HG03442 (cell line): Measurements from ENCODE around the gene PBX3.
A peak's percentile ranks its signal among the peaks of the same experiment; 100 is the strongest.

Source experiments
- ATAC-seq: cut with Tn5 transposase; IDR thresholded peaks from one replicate; pipeline ENCODE4 v1.9.1; 2021; ENCODE audit warnings: mild to moderate bottlenecking, moderate library complexity; ENCODE audit not compliant: unreplicated experiment

The PBX3 gene

DNA sequence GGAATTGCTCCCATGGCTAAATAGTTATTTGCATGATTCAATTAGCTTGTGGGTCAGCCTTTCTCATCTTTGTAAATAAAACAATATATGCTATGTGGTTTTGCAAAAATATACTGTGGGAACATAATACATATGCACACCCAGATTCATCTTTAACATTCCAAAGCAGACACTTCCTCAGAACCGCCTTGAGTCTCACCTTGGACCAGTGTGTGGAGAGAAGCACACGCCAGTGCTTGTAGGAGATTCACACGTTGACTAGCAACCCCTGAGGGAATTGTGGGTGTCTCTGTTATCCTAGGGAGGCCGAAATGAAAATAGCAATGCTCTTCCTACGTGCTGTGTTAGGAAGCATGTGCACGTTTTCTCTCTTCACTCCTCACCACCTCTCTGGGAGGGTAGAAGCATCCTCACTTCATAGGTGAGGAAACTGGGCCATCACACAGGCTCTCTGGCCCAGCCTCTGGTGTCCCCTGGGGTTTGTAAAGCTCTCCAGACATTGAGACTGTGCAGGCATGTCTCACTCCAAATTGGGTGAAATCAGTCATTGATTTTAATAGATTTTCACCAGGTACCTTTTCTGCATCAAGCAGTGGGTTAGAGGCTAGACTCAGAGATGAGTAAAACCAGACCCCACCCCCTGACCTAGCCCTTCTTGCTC, 221.7 kb downstream of the PBX3 start:
- peak; percentile 44 for ATAC-seq

DNA sequence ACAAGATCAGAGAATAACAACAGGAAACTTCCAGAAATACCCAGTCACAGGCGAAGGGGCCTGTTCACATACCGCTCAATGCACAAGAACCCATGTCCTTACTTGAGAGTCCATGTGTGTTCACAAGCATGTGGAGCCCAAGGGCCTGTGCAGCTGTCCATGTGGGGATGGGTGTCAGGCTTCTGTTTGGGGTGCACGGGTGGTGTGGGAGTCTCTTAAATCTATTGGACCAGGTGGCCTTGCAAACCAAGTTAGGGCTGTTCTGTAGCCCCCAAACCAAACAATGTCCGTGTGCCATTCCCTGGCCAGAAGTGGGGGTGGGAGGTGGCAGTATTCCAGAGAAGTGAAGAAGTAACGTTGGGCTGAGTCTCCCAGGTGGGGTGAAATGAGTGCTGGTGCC, 222.3 kb downstream of the PBX3 start:
- no peak for ATAC-seq

DNA sequence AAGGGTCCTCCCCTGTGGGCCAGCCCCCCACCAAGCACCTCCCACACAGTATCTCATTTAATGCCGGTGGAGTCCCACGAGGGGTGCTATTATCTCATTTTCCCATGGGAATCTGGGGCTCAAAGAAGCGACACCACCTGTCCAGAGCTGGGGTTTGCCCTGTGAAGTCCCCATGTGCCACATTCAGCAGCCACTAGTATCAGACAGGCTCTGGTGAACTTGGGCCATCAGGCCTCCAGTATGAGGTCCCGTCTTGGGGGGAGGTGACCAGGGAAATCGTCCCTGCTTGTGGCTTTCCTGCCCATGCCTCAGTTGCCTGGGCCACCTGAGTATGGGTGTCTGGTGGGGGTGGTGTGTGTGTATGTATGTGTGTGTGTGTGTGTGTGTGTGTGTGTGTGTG, 222.7 kb downstream of the PBX3 start:
- ATAC-seq, result no peak

DNA sequence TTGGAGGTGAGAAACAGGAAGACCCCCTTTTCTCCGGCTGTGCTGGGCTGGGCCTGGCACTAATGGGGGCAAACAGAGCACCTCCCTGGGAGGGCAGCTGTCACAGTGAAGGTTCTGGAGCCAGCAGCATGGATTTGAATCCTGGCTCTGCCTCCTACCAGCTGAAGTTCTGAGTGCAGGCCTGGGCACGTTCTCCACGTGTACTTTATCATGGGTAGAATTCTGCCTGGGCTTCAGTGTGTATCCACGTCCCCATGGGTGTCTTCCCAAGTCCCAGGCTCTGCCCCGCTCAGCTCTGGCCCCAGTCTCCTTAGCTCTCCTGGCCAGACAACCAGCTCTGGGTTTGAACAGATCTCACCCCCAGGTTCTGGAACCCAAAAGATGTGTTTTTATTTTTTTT, 223.2 kb downstream of the PBX3 start:
- no peak for ATAC-seq

- ATAC-seq, result no peak
Observed at GRCh38 chr9:125971050-125971449, 223.9 kb downstream of the PBX3 start.

- no peak for ATAC-seq
Observed at GRCh38 chr9:125972012-125972729, 225.0 kb downstream of the PBX3 start.

DNA sequence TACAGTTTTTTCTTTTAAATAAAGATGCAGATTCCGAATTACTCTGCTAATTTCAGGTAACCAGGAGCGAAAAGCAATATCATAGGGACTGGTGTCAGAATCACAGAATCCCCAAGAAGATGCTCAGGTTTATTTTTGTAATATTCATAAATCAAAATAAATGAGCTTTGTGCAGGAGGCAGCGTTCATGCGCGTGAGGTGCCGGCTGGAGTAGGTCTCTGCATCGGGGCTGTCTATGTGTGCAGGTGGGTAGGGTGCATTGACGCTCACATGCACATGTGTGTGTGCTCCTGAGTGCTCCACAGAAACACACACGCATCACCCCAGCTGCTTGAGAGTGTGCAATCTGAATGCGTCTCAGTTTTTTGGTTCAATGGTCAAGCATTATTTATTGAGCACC, 226.4 kb downstream of the PBX3 start:
- ATAC-seq, result no peak

GRCh38 chr9:125974705-125975104, 227.5 kb downstream of the PBX3 start:
- ATAC-seq, result no peak

GRCh38 chr9:125977223-125977622, 230.1 kb downstream of the PBX3 start:
- no peak for ATAC-seq

DNA sequence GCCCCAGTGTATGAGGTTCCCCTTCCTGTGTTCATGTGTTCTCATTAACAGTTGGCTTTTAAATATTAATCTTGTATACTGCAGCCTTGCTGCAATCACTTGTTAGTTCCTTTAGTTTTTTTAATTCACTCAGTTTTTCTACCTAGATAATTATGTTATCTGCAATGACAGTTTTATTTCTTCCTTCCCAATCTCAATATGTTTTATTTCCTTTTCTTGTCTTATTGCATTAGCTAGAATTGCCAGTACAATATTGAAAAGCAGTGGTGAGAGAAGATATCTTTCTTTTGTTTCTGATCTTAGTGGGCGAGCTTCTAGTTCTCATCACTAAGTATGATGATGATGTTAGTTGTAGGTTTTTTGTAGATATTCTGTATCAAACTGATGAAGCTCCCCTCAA, 232.2 kb downstream of the PBX3 start:
- no peak for ATAC-seq

GRCh38 chr9:125982798-125983406, 235.7 kb downstream of the PBX3 start:
- no peak for ATAC-seq

DNA sequence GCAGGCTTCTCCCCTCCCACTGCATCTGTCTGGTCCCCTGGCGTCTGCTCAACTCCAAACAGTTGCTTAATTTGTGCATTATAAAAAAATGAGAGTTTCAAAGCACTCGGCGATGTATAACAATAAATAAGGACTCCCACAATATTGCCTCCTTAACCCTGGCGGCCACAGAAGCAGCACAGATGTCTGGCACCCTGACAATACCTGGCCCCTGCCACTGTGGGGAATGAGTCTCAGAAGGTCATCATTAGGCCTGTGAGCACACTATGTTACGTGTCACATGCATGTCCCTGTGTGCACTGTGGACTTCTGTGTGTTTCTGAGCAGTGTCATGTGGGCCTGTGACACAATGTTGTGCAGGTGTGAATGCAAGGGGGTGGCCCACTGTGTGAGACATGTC, 236.5 kb downstream of the PBX3 start:
- ATAC-seq, result no peak

DNA sequence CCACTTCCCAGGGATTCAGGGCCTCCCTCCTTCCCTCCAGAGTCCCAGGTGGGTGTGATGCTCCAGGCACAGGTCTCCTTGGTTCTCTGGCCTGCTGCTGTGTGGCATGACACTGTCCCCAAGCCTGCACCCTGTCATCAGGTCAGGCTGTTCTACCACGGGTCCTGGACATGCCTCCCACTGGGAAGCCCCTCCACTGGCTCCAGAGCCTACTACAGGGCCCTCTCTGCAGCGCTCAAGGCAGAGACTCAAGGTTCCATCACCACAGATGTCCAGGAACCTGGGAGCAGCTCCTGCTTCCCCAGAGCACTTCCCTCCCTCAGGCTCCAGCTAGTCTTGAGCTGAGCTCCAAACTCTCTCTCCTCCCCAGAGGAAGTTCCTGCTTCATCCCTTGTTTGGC, 237.3 kb downstream of the PBX3 start:
- ATAC-seq, result no peak

- ATAC-seq, result no peak
Observed at GRCh38 chr9:125985142-125985997, 238.2 kb downstream of the PBX3 start.

- ATAC-seq, result no peak
Observed at GRCh38 chr9:125985998-125986655, 239.0 kb downstream of the PBX3 start.

GRCh38 chr9:125986966-125987365, 239.8 kb downstream of the PBX3 start:
- ATAC-seq, result no peak

- ATAC-seq, result no peak
Observed at GRCh38 chr9:125987420-125987819, 240.2 kb downstream of the PBX3 start.

- no peak for ATAC-seq
Observed at GRCh38 chr9:125988479-125989050, 241.4 kb downstream of the PBX3 start.

DNA sequence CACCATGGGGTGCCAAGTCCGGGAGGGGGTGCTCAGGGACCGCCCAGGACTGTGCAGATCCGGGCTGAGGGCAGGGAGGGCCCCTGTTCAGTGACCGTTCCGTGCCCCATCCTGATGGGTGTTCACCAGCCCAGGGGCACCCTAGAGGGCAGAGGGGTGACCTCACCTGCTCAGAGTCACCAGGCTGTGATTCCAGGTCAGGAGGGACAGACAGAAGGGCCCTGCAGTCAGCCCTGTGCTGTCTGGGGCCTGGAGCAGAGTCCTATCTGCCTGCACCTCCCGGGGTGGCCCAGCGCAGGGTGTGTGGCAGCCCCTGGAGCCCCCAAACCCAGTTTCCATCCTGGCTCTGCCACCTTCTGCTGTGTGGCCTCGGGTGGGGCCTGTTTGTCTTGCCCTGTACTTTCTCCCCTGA, 241.9 kb downstream of the PBX3 start:
- no peak for ATAC-seq

GRCh38 chr9:125989524-125990180, 242.5 kb downstream of the PBX3 start:
- ATAC-seq, result no peak
